Sigmoid colon (tissue), 4 donors: Measurements from ENCODE around the gene APEH.

Experiments
- POLR2AphosphoS5 ChIP-seq, 4 donors: sonication (generic); formaldehyde crosslinking; IDR thresholded peaks; one replicate each; pipeline ENCODE4 v1.6.1; 2017; ENCODE audit warnings: antibody characterized with exemption in 4 of 4
- TF ChIP-seq, protein P1 (sequence below), 4 experiments: fragments of 450-650 bp in 3 of 4; fragments of 200-600 bp in 1 of 4; IDR thresholded peaks; one replicate each; pipeline ENCODE4 v1.5.1; 2016 to 2019; ENCODE audit warnings: antibody characterized with exemption in 4 of 4, mild to moderate bottlenecking in 3 of 4, moderate library complexity in 2 of 4

DNA sequence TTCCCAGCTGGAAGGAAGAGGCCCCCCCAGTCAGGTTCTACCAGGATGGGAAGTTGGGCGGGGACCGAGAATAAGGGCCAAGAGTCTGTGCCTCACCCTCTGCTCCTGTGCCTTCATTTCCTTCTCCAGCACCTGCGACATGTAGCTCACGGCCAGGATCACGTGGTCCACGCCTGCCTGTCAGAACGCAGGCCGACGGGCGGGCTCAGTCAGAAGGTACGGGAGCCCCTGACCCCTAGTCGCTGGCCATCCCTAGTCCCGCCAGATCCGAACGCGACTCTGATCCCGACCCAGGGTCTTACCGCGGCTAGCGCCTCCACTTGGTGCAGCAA lies 49.1 kb downstream of the APEH start:
- no peak for TF ChIP-seq POLR2AphosphoS5 (IDR thresholded peaks at IDR 0.05)
- TF ChIP-seq, protein P1, sequence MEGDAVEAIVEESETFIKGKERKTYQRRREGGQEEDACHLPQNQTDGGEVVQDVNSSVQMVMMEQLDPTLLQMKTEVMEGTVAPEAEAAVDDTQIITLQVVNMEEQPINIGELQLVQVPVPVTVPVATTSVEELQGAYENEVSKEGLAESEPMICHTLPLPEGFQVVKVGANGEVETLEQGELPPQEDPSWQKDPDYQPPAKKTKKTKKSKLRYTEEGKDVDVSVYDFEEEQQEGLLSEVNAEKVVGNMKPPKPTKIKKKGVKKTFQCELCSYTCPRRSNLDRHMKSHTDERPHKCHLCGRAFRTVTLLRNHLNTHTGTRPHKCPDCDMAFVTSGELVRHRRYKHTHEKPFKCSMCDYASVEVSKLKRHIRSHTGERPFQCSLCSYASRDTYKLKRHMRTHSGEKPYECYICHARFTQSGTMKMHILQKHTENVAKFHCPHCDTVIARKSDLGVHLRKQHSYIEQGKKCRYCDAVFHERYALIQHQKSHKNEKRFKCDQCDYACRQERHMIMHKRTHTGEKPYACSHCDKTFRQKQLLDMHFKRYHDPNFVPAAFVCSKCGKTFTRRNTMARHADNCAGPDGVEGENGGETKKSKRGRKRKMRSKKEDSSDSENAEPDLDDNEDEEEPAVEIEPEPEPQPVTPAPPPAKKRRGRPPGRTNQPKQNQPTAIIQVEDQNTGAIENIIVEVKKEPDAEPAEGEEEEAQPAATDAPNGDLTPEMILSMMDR (IDR thresholded peaks at IDR 0.05), result no peak
